Stimulated activated CD8-positive, alpha-beta memory T cell treated with anti-CD3 and anti-CD28 coated beads, Interleukin-7, amount 100 ng/mL, for 4 hours (primary cell): Measurements from ENCODE around the gene DEAF1.

Experiments
- DNase-seq, 2 donors: peaks; one replicate each; pipeline ENCODE4 v3.0.0-alpha.2; 2020; ENCODE audit warnings: low read depth in 2 of 2

DEAF1 gene

DNA sequence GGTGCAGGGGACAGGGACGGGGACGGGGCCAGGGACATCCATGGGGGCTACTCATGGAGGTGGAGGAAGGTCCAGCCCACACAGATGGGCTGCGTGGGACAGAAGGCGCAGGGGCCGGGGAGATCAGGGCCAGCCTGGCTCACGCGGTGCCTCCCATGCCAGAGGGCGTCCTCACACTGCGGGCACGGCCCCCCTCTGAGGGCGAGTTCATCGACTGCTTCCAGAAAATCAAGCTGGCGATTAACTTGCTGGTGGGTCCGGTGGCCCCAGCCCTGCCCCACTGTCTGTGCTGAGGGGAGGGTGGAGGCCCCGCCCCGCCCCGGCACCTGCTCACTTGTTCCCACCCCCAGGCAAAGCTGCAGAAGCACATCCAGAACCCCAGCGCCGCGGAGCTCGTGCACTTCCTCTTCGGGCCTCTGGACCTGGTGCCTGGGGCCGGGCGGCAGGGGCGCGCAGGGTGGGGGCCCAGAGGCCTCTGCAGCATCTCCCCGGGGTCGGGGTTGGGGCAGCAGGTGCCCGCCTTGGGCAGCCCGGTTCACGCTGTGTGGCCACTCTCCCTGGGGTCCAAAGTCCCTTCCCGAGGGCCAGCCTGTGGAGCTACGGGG lies 26.8 kb upstream of the DEAF1 start:
- DNase-seq: peak in 1 of 2 donors; percentile 39

DNA sequence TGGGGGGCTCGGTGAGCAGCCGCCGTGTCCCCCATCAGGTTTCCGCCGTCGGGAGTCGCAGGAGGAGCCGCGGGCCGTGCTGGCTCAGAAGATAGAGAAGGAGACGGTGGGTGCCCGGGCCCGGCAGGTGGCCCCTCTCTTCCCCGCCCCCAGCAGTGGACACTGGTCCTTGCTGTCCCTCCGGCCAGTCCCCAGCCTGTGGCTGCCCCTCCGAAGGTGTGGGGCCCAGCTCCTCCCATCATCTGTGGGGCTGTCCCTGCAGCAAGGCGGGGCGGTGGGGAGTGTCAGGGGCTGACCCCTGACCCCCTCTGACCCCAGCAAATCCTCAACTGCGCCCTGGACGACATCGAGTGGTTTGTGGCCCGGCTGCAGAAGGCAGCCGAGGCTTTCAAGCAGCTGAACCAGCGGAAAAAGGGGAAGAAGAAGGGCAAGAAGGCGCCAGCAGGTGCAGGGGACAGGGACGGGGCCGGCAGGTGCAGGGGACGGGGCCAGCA lies 26.3 kb upstream of the DEAF1 start:
- DNase-seq: no peak

DNA sequence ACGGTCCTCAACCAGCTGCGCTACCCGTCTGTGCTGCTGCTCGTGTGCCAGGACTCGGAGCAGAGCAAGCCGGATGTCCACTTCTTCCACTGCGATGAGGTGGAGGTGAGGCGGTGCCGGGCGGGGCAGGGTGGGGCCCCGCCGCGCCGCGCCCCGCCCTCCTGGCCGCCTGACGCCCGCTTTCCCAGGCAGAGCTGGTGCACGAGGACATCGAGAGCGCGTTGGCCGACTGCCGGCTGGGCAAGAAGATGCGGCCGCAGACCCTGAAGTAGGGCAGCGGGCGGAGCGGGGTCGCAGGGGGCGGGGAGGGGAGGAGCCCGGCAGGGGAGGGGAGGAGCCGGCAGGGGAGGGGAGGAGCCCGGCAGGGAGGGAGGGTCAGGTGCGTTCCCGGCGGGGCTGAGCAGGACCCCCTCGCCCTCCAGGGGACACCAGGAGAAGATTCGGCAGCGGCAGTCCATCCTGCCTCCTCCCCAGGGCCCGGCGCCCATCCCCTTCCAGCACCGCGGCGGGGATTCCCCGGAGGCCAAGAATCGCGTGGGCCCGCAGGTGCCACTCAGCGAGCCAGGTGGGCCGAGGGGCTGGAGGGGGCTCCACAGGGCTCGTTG lies 25.7 kb upstream of the DEAF1 start:
- DNase-seq: peak in 1 of 2 donors; percentile 46

DNA sequence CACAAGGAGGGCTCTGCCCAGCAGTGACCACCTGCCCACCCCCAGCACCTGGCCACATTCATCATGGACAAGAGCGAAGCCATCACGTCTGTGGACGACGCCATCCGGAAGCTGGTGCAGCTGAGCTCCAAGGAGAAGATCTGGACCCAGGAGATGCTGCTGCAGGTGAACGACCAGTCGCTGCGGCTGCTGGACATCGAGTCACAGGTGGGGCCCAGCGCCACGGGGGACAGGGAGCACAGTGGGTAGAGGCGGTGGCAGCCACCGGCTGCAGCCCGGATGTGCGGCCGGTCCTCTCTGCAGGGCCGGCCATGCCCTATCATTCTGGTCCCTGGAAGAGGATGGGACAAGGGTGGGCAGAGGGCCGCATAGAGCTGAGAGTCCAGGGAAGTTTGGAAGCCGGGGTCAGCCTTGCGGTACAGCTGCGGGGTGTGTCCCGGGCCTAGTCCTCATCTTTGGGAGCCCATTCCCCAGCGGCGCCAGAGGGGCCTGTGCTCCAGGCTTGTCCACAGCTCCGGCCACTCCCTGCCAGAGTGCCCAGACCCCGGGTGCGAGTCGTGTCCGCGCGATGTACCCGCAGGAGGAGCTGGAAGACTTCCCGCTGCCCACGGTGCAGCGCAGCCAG lies 25.1 kb upstream of the DEAF1 start:
- DNase-seq: no peak

DNA sequence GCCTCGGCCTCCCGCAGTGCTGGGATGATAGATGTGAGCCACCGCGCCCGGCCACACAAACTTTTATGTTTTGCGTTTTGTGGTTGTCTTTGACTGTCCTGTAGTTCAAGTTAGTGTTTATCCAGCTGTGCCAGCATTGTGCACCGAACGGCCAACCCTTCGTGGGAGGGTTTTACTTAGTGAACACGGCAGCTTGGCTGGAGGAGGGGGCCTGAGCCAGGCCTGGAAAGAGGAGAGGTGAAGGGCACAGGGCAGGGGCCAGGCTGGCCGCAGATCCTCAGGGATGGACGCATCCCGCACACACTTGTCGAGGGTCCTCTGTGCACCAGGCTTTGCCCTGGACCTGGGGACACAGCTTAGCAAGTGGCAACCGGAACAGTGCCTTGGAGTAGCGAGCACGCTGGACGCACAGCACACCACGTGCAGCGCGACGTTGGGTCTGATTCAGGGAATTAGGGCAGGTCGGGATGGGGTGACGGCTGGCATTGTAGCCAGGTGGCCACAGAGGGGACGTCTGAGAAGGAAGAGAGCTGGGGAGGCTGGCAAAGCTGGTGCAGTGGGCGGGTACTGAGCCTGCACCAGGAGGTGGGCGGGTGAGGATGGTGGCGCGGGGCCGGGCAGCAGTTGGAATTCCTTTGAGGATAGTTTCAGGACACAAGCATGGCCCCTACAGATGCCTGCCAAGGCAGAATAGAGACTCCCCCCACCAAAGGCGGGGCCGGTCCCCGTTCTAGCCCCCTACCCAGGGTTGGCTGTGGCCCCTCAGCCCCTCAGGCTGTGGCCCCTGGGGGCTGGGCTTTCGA lies 24.4 kb upstream of the DEAF1 start:
- no peak for DNase-seq

DNA sequence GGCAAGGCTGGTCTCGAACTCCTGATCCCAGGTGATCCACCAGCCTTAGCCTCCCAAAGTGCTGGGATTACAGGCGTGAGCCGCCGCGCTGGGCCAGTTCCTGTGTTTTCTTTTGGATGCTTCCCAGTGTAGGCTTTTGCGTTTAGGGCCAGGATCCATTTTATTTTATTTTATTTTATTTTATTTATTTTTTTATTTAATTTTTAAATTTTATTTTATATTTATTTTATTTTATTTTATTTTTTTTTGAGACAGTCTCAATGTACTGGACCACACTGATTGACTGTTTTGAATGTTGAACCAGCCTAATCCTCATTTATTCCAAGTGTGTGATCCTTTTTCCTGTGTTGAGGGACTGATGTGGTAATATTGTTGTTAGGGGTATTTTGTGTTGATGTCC lies 19.4 kb upstream of the DEAF1 start:
- no peak for DNase-seq

DNA sequence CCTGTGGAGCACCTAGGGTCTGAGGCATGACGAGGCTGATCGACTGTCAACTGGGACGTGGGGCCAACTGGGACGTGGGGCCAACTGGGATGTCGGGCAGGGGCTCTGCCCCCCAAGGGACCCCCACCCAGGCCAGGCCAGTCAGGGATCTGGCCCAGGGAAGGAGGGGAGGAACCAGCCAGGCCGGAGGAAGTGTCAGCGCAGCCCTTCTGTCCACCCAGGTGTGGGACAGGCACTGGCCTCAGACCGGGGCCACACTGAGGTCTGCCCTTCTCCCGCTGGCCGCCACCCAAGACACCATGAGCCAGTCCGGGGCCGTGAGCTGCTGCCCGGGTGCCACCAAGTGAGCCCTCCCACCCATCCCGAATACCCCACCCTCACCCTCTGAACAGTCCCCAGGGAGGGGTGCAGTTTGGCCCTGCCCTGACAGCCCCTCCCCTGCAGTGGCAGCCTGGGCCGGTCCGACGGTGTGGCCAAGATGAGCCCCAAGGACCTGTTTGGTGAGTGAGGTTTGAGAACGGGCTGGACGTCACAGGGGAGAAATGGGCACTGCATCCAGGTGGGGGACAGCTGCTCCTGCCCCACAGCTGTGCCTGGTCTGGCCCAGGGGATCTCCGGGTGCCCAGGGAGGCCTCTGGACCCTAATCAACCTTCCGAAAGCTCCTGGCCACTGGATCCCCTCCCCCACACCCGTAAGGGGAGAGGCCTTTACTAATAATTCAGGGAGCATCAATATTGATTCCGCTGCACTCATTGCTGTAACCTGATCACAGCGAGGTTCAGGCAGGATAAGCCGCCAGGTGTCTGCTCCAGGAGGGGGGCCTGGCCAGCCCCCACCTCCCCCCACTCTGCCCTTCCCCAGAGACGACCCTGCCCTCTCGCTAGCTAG lies 14.3 kb upstream of the DEAF1 start:
- DNase-seq: no peak

DNA sequence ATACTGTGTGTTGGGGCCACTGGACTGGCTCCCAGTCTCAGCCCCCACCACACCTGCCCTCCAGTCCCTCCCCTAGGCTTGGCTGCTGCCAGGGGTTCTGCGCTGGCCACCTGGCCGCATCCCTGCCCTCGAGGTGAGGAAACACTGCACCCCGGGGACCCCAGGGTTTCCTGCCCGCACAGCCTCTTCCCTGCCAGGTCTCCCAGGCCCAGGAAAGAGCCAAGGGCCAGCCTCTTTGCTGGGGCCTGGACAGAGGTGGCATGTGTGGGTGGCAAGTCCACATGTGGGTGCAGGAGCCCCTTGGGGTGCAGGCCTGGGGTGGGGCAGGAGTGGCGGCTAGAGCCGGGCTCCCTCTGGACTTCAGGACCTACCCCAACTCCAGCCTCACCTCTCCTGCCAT lies 13.5 kb upstream of the DEAF1 start:
- no peak for DNase-seq

DNA sequence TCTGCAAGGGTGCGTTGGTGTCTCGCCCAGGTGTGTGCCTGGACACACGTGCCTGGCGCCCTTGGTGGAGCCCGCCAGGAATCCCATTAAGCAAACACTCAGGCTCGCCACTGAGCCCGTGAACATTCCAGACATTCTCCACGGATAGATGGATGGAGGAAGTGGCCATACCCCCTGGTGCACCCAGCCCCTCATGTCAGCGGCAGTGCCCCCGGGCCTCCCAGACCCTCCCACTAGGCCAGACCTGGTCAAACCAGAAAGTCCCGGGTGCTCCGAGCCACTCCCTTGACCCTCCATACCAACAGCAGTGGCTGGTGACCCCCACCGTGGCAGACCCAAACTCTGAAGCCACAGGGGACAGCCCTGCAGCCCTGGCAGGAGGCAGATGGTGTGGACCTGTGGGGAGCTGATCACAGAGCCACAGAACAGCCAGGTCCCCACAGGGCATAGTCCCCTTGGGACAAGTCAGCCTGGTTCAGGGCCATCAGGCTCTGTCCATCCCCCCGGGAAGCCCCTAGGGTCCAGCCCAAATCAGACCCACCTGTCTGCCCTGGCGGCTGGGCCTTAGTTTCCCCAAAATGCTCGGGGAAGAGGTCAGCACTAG lies 12.9 kb upstream of the DEAF1 start:
- no peak for DNase-seq

DNA sequence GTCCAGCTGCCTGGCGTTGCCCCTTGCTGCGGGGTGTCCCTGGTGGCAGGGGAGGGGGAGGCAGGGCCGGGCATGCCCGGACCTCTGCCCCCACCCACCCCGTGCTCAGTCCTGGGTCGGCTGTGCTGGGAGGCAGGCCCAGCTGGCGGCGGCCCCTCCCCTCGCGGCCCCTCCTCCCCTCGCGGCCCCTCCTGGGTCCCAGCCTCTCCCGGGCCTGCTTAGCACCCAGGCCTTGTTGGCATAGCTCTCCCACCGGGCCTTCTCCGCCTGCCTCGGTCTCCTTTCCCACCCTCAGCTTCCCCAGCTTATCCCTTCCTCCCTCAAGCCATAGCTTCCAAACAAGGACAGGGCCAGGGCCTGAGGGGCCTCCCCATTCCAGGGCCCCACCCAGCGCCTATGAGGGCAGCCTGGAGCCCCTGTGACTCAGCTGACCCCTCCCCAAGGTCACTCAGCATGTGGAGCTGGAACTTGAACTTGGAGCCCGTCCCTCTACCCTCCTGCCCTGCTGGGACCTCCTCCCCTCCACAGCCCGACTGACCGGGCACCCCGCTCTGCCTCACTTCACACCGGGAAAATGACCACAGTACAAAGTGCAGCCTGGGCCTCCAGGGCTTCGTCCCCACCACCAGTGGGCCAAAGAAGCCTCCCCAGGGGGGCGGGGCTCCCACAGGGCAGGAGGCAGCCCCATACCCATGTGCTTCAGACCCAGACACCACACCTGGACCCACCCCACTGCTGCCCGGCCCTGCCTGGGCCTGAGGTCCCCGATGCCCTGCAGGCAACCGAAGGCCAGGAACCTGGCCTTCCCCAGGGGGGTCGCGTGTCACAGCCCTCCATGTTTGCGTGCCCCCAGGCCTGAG lies 12.2 kb upstream of the DEAF1 start:
- no peak for DNase-seq

DNA sequence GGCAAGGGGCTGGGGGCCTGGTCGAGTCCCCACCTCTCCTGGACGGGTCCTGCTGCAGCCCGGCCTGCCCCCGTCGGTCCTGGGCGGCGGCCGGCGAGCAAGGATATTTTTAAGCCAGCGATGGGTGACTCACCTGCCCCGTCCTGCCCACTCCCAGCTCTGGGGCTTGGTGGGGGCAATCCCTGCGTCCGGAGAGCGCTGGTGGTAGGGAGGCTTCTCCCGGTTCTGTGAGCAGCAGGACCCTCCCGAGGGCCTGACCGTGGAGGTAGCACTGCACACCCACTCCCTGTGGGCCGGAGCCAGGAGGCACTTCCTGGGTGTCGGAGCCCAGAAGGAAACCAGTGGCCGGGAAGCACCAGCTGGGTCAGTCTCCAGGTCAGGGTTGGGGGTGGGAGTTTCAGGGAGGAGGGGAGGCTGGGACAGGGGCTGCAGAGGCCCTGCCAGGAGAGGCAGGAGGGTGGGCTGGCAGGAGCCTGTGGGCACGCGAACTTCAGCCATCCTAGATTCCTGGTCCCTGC lies 11.5 kb upstream of the DEAF1 start:
- no peak for DNase-seq

DNA sequence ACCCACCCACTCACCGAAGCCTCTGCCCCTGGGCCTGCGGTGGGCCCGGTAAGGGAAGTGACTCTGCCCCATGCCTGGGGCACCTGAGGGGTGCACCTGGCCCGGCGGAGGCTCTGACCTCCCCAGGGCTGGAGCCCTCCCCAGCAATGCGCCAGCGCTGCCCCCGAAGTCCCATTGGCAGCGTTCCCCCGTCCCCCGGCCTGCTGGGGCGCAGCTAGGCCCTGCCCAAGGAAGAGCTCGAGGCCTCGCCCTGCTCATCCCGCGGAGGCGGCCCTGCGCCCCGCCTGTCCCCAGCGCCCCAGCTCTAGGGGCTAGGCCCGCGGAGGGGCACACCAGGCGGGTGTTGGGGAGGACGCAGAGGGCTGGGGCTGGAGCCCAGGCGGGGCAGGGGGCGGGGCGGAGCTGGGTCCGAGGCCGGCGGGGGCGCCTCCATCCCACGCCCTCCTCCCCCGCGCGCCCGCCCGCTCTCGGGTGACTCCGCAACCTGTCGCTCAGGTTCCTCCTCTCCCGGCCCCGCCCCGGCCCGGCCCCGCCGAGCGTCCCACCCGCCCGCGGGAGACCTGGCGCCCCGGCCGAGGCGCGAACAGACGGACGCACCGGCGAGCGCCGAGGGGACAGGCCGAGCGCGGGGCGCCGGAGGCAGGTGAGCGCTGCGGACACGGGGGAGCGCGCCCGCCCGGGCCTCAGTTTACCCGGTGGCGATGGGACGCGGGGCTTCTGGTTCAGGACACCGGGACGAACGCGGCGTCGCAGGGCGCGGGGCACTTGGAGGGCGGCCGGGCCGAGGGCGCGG lies 10.8 kb upstream of the DEAF1 start, which contains the start of gene EPS8L2:
Gene EPS8L2 (plus strand): TSS at position 586 of the 793 bp plus-strand sequence. CDS start 3,177 bp downstream, outside the sequence.
- DNase-seq: no peak

DNA sequence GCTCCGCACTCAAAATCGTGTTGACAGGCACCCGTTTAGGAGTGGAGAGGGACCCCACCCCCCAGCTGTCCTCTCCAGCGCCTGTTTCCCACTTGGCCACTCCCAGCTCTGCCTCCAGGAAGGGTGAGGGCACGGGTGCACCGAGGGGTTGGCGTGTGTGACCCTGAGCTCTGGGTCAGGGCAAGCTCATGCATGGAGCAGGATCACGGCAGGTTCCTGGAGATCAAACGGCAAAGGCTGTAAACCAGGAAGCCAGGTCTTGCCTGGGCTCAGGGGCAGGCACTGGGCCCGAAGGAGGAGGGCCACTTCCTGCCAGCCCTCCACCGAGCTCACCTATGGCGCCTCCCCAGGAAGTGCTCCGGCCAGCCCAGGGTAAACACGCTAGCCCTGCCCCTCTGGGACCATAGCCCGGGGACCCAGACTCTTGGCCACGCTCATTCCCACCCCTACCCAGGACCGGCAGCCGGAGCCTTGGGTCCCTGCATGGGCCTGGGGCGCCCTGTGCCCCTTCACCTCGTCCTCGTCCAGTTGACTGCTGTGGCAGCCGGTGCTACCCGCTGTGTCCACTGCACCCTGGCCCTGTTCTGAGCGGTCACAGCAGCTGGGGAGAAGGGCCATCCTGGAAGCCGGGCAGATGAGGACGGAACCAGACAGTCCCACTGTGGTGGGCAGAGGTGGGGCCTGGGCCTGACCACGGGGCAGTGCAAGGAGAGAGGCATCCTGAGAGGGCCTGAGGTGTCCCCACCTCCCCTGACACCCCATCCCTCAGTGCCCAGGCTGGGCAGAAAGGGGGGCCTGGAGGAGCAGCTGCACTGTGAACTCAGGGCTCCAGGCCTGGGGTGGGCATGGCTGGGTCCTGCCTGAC lies 10.0 kb upstream of the DEAF1 start:
- no peak for DNase-seq

DNA sequence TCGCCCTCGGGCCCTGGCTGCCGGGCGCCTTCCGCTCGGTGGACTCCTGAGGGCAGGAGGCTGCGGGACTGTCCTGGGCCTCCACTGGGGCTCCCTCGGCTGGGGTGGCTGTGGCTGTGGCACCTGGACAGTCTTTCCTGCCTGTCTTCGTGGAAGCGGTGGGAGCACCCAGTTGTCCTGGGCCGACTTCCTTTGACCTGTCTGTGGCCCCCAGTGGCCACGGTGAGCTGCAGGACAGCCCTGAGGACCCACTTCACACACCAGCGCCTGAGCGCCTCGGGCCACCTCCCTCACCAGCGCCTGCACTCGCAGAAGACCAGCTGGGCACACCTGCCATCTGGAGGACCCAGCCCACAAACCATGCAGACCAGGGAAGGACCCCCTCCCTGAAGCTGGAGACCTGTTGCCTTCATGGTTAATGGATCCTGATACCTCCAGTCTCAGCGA lies 9.2 kb upstream of the DEAF1 start:
- no peak for DNase-seq

DNA sequence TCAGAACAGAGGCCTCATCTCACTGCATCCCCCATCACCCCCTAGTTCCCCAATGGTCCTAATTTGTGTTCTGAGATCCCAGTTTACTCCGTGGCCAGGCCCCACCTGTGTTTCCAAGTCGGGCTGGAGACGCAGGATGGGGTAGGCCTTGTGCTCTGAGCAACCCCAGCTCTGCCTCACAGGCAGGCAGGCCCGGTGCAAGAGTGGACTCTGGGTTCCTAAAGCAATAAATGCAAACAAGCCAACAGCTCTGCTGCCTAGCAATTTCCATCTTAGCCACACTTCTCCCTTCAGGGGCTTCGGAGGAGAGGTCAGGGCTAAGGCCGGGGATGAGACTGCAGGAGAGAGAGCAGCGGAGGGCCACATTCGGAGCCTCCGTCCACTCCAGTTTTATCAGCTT lies 8.5 kb upstream of the DEAF1 start:
- no peak for DNase-seq

DNA sequence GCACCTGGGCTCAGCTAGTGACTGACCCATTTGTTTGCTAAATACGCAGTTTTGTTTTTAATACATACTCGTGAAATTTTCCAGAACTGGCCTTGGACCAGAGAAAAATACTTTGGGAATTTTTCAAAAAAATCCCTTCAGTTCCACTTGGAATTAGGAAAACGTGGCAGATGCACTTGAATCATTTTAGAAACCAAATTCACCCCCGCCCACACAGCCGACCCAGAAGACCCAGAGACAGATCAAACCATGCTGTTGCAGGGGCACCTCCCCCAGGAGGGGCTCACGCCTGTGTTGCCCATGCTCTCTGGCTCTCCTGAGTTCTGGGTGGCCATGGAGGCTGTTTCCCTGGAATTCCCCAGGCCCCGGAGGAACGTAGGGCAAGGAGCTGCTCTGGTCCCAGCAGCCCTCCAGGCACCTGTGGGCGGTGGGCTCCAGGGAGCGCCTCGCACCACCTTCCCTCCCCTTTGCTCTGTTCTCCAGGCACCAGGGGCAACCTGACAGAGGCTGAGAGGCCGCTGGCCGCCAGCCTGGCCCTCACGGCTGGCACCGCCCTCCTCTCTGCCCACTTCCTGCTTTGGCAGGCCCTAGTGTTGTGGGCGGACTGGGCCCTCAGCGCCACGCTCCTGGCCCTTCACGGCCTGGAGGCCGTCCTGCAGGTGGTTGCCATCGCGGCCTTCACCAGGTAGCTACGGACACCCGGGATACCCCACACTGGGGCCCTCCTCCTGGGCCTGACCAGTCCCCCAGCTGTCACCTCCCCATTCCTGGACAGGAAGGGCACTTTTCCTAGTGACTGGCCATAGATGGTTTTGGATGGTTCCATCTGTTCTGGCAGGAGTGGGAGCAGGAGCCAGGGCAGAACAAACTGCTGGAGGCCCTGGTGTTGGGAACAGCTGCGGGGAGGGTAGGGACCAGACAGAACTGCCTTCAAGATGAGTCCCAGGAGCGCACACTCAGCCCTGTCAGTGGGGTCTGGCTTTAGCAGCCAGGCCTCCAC lies 7.7 kb upstream of the DEAF1 start:
- no peak for DNase-seq
